GM12865 (cell line): Measurements from ENCODE around the gene LMBRD2.

ENCODE experiments used
- DNase-seq: peaks from one replicate; pipeline ENCODE4 v3.0.0; 2010; ENCODE audit warnings: low read depth
- H3K4me3 ChIP-seq: 2 replicates; pipeline ENCODE4 v1.5.1; 2011; ENCODE audit warnings: mild to moderate bottlenecking, low read depth, low read length, control low read depth
- CTCF ChIP-seq: IDR thresholded peaks from 2 replicates; pipeline ENCODE4 v1.5.1; 2011; ENCODE audit warnings: low read length, control low read depth, low read depth, inconsistent platforms; ENCODE audit not compliant: insufficient read depth; ENCODE audit errors: missing control alignments

The LMBRD2 gene

GRCh38 chr5:36059571-36060419, 91.9 kb downstream of the LMBRD2 start:
- no peak for TF ChIP-seq CTCF
- no peak overlapping the region for H3K4me3 ChIP-seq
- no peak for DNase-seq

- TF ChIP-seq CTCF: no peak
- no peak for DNase-seq
- H3K4me3 ChIP-seq: no peak overlapping the region
These were observed 92.9 kb downstream of the LMBRD2 start for GRCh38 chr5:36058776-36059175.

- no peak for TF ChIP-seq CTCF
- H3K4me3 ChIP-seq: no peak overlapping the region
- DNase-seq: no peak
These were observed 94.3 kb downstream of the LMBRD2 start for GRCh38 chr5:36057386-36057785.

- no peak for DNase-seq
- H3K4me3 ChIP-seq: no peak overlapping the region
- TF ChIP-seq CTCF: no peak
These were observed 95.3 kb downstream of the LMBRD2 start for GRCh38 chr5:36056422-36056821.

GRCh38 chr5:36055984-36056383, 95.7 kb downstream of the LMBRD2 start:
- no peak overlapping the region for H3K4me3 ChIP-seq
- no peak for DNase-seq
- no peak for TF ChIP-seq CTCF

- H3K4me3 ChIP-seq: no peak overlapping the region
- TF ChIP-seq CTCF: no peak
- no peak for DNase-seq
These were observed 97.0 kb downstream of the LMBRD2 start for GRCh38 chr5:36054647-36055046.

GRCh38 chr5:36052538-36052937, 99.1 kb downstream of the LMBRD2 start:
- DNase-seq: no peak
- TF ChIP-seq CTCF: no peak

More at GRCh38 chr5:36052538-36052937, 99.1 kb downstream of the LMBRD2 start:
- no peak overlapping the region for H3K4me3 ChIP-seq
